Measurements from ENCODE around the gene PLA2G4B.

PLA2G4B gene

DNA sequence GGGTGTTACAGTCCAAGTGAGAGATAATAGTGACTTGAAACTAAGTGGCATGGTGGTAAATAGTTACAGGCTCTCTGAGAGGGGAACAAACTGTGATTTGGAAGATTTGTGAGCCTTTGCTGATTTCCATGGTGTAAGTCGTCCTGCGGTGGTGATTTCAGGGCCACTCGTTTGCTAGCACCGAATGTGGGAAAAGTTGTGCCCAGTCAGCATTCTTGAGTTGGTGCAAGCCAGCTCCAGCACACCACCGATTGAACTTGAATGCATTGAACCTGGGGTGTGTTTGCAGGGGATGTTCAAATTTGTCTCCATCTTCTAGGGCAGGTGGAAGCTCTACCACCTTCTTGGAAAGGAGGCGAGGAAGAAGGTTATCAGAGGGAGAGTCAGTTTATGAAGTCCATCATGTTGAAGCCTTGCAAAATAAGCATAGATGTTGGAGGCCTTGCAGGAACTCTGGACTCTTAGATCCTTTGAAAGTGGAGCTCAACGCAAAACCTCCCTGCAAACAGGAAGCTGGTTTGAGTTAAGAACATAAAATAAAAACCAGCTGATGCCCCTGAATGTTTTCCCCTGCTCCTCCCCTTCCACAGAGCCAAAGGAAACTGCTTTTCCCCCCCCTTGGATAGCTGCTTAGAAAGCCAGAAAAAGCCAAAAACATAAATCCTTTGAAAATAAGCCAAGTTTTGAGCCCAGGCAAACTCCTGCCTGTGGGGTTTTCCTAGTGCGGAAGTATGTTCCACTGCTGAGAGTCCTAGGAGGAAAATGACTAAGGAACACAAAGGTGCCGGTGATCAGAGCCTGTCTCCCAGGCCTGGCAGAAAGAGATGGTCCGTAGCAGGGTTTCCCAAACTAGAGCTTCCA, 42.4 kb upstream of the PLA2G4B start:
- FAIRE-seq (no peak), DNase-seq (ENCODE audit: insufficient read length, low spot score) (no peak)
- TF ChIP-seq POLR2AphosphoS5 (IDR thresholded peaks at IDR 0.05; ENCODE audit: low read depth, low read length), result no peak
- TF ChIP-seq PAX5 (IDR thresholded peaks at IDR 0.05; ENCODE audit: insufficient read depth, low read length, severe bottlenecking), result no peak
- TF ChIP-seq TAF1 (IDR thresholded peaks at IDR 0.05; ENCODE audit: low read depth, low read length), result no peak
- no peak for TF ChIP-seq POLR2A (IDR thresholded peaks at IDR 0.05; ENCODE audit: low read depth, low read length)
- TF ChIP-seq POU2F2 (IDR thresholded peaks at IDR 0.05; ENCODE audit: low read depth, low read length), result no peak
- no peak for TF ChIP-seq SPI1 (IDR thresholded peaks at IDR 0.05; ENCODE audit: low read depth, low read length)

- FAIRE-seq (no peak), DNase-seq (ENCODE audit: insufficient read length, low spot score) (no peak)
- no peak for TF ChIP-seq POU2F2 (IDR thresholded peaks at IDR 0.05; ENCODE audit: low read depth, low read length)
- TF ChIP-seq POLR2AphosphoS5 (IDR thresholded peaks at IDR 0.05; ENCODE audit: low read depth, low read length), result no peak
- TF ChIP-seq POLR2A (IDR thresholded peaks at IDR 0.05; ENCODE audit: low read depth, low read length), result no peak
- no peak for TF ChIP-seq TAF1 (IDR thresholded peaks at IDR 0.05; ENCODE audit: low read depth, low read length)
- no peak for TF ChIP-seq SPI1 (IDR thresholded peaks at IDR 0.05; ENCODE audit: low read depth, low read length)
- no peak for TF ChIP-seq PAX5 (IDR thresholded peaks at IDR 0.05; ENCODE audit: insufficient read depth, low read length, severe bottlenecking)
Observed at GRCh38 chr15:41797201-41797944, 41.3 kb upstream of the PLA2G4B start.

GRCh38 chr15:41798607-41799487, 39.8 kb upstream of the PLA2G4B start:
- FAIRE-seq, result no peak
- no peak for DNase-seq (ENCODE audit: insufficient read length, low spot score)
- TF ChIP-seq SPI1 (IDR thresholded peaks at IDR 0.05; ENCODE audit: low read depth, low read length) (no peak), POLR2AphosphoS5 (IDR thresholded peaks at IDR 0.05; ENCODE audit: low read depth, low read length) (no peak), POLR2A (IDR thresholded peaks at IDR 0.05; ENCODE audit: low read depth, low read length) (no peak), PAX5 (IDR thresholded peaks at IDR 0.05; ENCODE audit: insufficient read depth, low read length, severe bottlenecking) (no peak), TAF1 (IDR thresholded peaks at IDR 0.05; ENCODE audit: low read depth, low read length) (no peak)

DNA sequence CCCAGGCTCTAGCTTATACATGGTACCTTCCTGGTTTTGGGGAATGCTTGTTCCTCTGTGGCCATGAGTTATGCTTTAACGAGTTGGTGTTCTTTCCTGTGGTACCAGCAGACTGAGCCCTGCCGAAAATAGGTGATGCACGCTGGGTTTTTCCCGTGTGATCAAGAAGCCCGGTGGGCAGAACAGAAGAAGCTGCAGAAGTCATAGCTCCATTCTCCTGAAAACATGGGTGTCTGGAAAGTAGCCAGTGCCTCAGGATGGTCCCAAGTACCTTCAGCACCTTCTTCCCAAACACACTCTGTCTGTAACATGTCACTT, 39.2 kb upstream of the PLA2G4B start:
- TF ChIP-seq POLR2A (IDR thresholded peaks at IDR 0.05; ENCODE audit: low read depth, low read length) (no peak), POU2F2 (IDR thresholded peaks at IDR 0.05; ENCODE audit: low read depth, low read length) (no peak), POLR2AphosphoS5 (IDR thresholded peaks at IDR 0.05; ENCODE audit: low read depth, low read length) (no peak), SPI1 (IDR thresholded peaks at IDR 0.05; ENCODE audit: low read depth, low read length) (no peak), PAX5 (IDR thresholded peaks at IDR 0.05; ENCODE audit: insufficient read depth, low read length, severe bottlenecking) (no peak), TAF1 (IDR thresholded peaks at IDR 0.05; ENCODE audit: low read depth, low read length) (no peak)
- FAIRE-seq, result no peak
- no peak for DNase-seq (ENCODE audit: insufficient read length, low spot score)

DNA sequence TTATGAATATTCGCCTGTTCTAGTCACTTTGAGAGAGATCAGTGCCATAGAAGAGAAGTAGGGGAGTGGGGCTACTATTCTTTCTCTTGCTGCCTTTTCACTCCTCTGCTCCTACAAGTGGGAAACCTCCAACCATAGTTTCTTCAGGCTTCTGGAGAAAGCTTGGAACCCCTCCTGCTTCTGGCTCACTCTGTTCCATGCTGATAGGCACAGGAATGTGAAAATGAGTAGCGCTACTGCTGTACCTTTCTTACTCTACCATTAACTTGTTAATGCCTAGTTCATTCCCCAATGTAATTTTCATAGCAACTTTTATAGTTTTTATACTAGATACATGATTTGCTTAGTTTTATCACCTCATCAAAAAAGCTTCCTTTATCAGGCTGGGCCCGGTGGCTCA, 37.5 kb upstream of the PLA2G4B start:
- DNase-seq (ENCODE audit: insufficient read length, low spot score) (no peak), FAIRE-seq (no peak)
- TF ChIP-seq POLR2A (IDR thresholded peaks at IDR 0.05; ENCODE audit: low read depth, low read length), result no peak
- TF ChIP-seq TAF1 (IDR thresholded peaks at IDR 0.05; ENCODE audit: low read depth, low read length), result no peak
- TF ChIP-seq POU2F2 (IDR thresholded peaks at IDR 0.05; ENCODE audit: low read depth, low read length), result no peak
- no peak for TF ChIP-seq POLR2AphosphoS5 (IDR thresholded peaks at IDR 0.05; ENCODE audit: low read depth, low read length)
- no peak for TF ChIP-seq PAX5 (IDR thresholded peaks at IDR 0.05; ENCODE audit: insufficient read depth, low read length, severe bottlenecking)
- TF ChIP-seq SPI1 (IDR thresholded peaks at IDR 0.05; ENCODE audit: low read depth, low read length), result no peak

DNA sequence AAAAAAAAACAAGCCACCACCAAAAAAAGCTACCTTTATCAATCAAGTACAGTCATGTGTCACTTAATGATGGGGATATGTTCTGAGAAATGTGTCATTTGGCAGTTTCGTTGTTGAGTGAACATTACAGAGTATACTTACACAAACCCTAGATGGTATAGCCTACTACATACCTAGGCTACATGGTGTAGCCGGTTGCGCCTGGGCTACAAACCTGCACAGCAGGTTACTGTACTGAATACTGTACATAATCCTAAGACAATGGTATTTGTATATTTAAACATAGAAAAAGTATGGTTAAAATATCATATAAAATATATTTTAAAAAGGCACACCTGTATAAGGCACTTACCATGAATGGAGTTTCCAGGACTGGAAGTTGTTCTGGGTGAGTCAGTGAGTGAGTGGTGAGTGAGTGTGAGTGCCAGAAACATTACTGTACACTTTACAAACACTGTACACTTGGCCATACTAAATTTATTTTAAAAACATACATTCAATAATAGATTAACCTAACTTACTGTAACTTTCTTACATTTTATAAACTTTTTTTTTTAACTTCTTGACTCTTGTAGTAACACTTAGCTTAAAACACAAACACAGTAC, 36.7 kb upstream of the PLA2G4B start:
- DNase-seq (ENCODE audit: insufficient read length, low spot score) (no peak), FAIRE-seq (no peak)
- TF ChIP-seq SPI1 (IDR thresholded peaks at IDR 0.05; ENCODE audit: low read depth, low read length) (no peak), POLR2A (IDR thresholded peaks at IDR 0.05; ENCODE audit: low read depth, low read length) (no peak), POLR2AphosphoS5 (IDR thresholded peaks at IDR 0.05; ENCODE audit: low read depth, low read length) (no peak), PAX5 (IDR thresholded peaks at IDR 0.05; ENCODE audit: insufficient read depth, low read length, severe bottlenecking) (no peak), POU2F2 (IDR thresholded peaks at IDR 0.05; ENCODE audit: low read depth, low read length) (no peak), TAF1 (IDR thresholded peaks at IDR 0.05; ENCODE audit: low read depth, low read length) (no peak)

DNA sequence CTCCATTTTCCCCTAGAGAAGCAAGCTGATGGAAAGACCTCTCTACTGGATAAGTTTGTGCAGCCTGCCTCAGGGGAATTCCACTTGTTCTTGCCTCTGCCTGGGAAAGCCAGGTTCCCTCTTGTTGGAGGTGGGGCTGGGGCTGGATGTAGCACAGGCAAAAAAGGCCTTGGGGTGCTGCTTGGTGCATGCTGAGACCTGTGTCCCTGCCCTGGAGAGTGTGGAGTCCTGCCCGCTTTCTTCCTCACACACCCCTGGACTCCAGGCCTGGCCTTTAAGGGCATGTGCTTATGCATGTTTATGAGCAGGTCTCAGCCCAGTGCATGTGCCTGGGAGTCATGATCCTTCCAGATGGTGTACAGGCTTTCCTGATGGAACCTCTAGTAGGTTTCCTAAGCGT, 34.3 kb upstream of the PLA2G4B start:
- TF ChIP-seq PAX5 (IDR thresholded peaks at IDR 0.05; ENCODE audit: insufficient read depth, low read length, severe bottlenecking), result no peak
- no peak for TF ChIP-seq POU2F2 (IDR thresholded peaks at IDR 0.05; ENCODE audit: low read depth, low read length)
- TF ChIP-seq POLR2AphosphoS5 (IDR thresholded peaks at IDR 0.05; ENCODE audit: low read depth, low read length), result no peak
- no peak for TF ChIP-seq POLR2A (IDR thresholded peaks at IDR 0.05; ENCODE audit: low read depth, low read length)
- no peak for TF ChIP-seq TAF1 (IDR thresholded peaks at IDR 0.05; ENCODE audit: low read depth, low read length)
- TF ChIP-seq SPI1 (IDR thresholded peaks at IDR 0.05; ENCODE audit: low read depth, low read length), result no peak
- no peak for DNase-seq (ENCODE audit: insufficient read length, low spot score)
- FAIRE-seq, result no peak

- no peak for TF ChIP-seq SPI1 (IDR thresholded peaks at IDR 0.05; ENCODE audit: low read depth, low read length)
- TF ChIP-seq POLR2AphosphoS5 (IDR thresholded peaks at IDR 0.05; ENCODE audit: low read depth, low read length), result no peak
- no peak for TF ChIP-seq POU2F2 (IDR thresholded peaks at IDR 0.05; ENCODE audit: low read depth, low read length)
- TF ChIP-seq TAF1 (IDR thresholded peaks at IDR 0.05; ENCODE audit: low read depth, low read length), result no peak
- no peak for TF ChIP-seq PAX5 (IDR thresholded peaks at IDR 0.05; ENCODE audit: insufficient read depth, low read length, severe bottlenecking)
- no peak for TF ChIP-seq POLR2A (IDR thresholded peaks at IDR 0.05; ENCODE audit: low read depth, low read length)
- DNase-seq (ENCODE audit: insufficient read length, low spot score) (no peak), FAIRE-seq (no peak)
Observed at GRCh38 chr15:41804916-41805666, 33.6 kb upstream of the PLA2G4B start.

All from GM12891 (cell line).